Dermis blood vessel endothelial cell (primary cell): Measurements from ENCODE around the gene PAK2. TPM values are rescaled to one million over a fixed set of nuclear protein-coding genes. Genes with fewer than 3 reads are reported as not detected.
A peak's percentile ranks its signal among the peaks of the same experiment; 100 is the strongest.
"Not testable (repeated sequence)": the region's sequence is repeated elsewhere in the genome, so short reads cannot be mapped to it uniquely, and the experiment has no call there.

Source experiments
- DNase-seq: peaks from one replicate; pipeline ENCODE4 v3.0.0; 2010
- total RNA-seq: library from RNA; depleted of rRNA; stranded (reverse); fragments of >200 nt; gene quantifications from 2 replicates; pipeline ENCODE4 v1.2.3, GENCODE V29; 2014

Gene PAK2
- total RNA-seq, 1 donor from 2014 or later, result 81.5 TPM

DNA sequence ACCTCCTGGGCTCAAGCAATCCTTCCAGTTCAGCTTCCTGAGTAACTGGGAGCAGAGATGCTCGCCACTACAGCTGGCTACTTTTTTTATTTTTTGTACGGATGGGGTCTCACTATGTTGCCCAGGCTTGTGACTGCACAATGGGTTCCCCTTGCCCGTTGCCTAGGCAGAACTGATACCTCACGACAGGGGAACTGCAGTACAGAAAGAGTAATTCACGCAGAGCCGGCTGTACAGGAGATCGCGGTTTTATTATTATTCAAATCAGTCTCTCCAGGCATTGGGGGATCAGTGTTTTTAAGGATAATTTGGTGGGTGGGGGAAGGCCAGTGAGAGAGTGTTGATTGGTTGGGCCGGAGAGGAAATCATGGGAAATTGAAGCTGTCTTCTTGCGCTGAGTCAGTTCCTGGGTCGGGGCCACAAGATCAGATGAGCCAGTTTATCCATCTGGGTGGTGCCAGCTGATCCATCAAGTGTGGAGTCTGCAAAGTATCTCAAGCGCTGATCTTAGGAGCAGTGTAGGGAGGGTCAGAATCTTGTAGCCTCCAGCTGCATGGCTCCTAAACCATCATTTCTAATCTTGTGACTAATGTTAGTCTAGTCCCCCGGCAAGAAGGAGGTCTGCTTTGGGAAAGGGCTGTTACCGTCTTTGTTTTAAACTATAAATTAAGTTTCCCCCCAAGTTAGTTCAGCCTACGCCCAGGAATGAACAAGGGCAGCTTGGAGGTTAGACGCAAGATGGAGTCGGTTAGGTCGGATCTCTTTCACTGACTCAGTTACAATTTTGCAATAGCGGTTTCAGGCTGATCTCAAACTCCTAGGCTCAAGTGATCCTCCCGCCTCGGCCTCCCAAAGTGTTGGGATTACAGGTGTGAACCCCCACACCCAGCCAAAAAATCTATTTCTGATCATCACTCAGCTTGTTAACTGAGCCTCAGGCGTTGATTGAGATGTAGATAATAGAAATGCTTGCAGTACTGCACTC is 104.9 kb downstream of the PAK2 start:
- DNase-seq, result not testable (repeated sequence)

DNA sequence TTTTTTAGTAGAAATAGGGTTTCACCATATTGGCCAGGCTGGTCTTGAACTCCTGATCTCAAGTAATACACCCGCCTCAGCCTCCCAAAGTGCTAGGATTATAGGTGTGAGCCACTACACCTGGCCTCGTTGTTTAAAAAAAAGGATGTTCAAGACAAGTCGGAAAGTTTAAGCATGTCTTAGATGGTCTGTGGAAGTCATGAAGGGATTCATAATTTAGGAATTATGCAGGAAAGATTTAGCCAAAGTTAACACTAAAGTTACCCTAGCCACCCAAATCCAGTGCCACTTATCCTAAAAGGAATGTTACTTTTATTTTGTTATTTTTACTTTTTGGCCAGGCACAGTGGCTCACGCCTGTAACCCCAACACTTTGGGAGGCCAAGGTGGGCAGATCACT is 108.7 kb downstream of the PAK2 start:
- not testable (repeated sequence) for DNase-seq

DNA sequence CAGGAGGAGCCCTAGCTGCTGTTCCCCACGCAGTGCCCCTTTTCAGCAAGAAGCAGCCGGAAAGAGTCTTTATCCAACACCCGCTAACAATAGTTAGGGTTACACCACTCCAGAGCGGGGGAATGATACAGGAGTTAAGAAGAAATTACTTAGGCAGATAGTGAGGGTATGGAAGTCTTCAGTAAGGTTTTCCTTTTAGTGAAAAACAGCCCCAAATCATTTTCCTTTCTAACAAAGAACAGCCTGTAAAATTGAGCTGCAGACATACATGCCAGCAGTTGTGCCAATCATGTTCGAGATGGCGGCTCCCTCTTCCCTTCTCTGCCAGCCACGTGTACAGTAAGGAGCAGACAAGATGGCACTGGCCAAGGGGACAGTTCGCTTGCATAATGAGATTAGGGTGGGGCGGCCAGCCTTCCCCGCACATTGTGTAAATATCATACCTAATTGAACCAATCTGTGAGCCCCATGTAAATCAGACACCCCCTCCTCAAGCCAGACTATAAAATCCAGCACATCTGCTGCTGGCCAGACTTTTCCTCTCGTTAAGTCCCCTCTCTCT is 109.6 kb downstream of the PAK2 start:
- DNase-seq, result no peak

DNA sequence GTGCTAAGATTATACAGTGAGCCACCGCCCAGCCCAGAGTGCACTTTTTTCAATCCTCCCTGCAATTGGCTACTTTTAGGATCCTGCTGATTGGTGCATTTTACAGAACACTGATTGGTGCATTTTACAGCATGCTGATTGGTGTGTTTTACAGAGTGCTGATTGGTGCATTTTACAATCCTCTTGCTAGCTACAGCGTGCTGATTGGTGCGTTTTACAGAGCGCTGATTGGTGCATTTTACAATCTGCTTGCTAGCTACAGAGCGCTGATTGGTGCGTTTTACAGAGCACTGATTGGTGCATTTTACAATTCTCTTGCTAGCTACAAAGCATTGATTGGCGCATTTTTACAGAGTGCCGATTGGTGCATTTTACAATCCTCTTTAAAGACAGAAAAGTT is 123.3 kb downstream of the PAK2 start:
- DNase-seq, result not testable (repeated sequence)

DNA sequence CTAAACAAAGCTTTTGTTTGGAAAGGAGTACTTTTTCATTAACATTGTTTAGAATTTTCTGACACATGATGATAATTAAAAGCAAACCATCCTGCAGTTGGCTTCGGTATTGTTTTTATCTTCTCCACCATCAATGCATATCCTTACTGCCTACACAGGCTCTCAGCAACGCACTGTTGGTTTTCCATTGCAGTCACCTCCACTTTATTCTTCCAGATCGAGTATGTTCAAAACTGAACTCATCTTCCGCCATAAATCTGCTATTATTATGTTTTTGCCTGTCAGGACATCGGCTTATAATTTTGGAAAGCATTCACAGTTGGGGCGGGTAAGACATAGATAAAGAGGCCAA is 127.5 kb downstream of the PAK2 start:
- no peak for DNase-seq

DNA sequence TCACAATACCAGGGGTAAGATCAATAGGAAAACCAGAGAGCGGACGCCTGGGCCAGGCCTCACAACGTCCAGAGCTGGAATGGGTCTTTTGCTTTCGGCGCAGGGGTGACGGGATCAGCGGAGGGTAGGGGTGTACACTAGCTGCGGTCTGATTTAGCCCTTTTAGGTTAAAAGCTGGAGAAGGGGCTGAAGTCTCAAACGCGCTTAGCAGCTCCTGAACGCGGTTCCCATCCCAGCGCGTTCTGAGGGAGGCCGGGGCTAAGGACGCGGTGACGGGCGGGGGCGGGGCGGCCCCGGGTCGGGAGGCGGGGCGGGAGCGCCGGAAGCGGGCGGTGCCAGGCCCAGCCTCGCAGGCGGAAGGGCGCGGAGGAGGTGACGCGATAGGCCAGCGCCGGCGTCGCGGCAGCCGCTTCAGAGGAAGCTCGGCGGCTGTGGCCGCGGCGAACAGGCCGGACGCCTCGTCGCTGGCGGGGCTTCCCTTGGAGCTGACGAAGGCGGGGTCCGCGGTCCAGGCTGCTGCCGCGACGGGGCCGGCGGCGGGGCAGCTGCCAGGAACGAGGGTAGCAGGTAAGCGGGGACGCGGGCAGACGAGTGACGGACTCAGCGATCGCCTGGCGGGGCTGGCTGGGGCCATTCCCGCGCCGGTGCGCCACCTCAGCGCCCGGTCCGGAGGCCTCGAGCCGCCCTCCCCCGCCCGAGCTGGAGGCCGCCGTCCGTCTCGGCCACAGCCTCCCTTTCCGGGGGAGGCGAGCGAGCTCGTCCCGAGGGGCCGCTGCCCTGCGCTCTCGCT is 128.0 kb downstream of the PAK2 start, which contains the start of gene SENP5:
Gene SENP5, plus strand, starts transcription at position 414 of the 790 bp plus-strand sequence. CDS start 17,262 bp downstream, outside the sequence.
- peak; percentile 95 for DNase-seq

DNA sequence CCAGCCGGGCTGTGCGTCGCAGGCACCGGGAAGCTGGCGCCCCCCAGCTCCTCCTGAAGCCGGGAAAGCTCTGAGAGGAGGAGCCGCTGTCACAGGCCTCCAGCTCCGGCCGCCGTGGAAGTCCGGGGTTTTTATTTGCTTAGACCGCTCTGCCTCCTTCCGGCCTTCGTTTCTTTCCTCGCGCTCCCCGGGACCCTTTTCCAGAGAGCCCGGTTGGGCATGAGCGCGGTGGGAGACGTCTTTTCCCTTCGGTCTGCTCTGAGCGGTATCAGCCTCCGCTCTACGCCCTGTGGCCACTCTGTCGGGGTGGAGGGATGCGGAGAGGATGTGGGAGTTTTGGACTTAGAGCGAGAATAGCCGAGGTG is 128.6 kb downstream of the PAK2 start:
- peak; percentile 52 for DNase-seq

DNA sequence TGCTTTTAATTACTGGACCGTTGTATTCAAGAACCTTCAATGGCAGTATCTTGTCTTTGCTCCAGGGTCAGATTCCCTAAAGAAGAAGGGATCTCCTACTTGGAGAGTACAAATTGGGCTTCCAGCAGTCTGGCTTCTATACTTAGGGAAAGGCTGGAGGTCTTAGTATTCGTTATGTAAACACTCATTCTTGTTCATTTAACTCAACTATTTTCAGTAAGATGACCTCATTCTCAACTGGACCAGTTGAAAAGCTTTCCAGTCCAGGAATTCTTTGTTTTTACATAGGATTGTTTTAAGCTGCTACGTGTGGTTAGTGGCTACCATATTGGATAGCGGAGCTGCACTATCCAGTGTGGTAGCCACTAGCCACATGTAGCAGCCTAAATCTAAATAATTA is 132.7 kb downstream of the PAK2 start:
- DNase-seq, result no peak

DNA sequence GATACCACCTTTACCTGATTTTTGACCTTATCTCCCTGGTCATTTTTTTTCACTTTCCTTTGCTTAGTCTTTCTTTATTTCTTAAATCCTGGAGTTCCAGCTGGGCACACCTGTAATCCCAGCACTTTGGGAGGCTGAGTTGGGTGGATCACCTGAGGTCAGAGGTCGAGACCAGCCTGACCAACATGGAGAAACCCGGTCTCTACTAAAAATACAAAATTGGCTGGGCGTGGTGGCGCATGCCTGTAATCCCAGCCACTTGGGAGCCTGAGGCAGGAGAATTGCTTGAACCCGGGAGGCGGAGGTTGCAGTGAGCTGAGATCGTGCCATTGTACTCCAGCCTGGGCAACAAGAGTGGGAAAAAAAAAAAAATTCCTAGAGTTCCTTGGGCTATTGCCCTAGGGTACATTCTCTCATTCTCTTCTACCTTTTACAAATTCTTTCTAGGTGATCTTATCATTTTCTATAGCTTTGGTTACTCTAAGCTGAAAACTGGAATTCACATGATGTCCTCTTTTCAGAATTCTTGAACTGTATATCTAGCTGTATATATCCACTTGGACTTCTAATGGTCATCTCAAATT is 134.9 kb downstream of the PAK2 start:
- not testable (repeated sequence) for DNase-seq

DNA sequence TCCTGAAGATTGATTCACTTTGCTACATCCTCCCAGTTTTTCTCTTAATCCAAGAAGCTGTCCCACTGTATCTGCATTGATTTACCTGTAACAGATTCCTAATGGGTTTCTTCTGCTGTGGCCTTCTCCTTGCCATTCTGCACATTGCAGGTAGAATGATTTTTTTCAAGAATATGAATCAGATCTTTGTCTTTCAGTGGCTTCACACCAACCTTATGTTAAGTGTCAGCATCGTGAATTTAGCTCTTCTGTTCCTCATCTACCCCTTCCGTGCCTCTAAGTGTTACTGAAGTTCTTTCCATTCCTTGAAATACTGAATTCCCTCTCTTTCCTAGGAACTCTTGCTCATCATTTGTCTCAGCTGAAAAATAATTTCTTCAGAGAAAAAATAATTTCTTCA is 135.6 kb downstream of the PAK2 start:
- no peak for DNase-seq

Other genes starting within 250 kb of the PAK2 start
- 23.5 TPM in 2 replicates for gene RNF168, start 236.1 kb upstream of the PAK2 start, total RNA-seq
- gene SMCO1, start 224.5 kb upstream of the PAK2 start, total RNA-seq, result not detected in 2 replicates
- 7.8 and 8.3 TPM in 2 replicates for gene WDR53, start 171.3 kb upstream of the PAK2 start, total RNA-seq
- 17.2 and 24.2 TPM in 2 replicates for gene FBXO45, start 171.2 kb upstream of the PAK2 start, total RNA-seq
- 13.4 and 16.8 TPM in 2 replicates for gene NRROS, start 100.2 kb upstream of the PAK2 start, total RNA-seq
- gene CEP19, start 27.6 kb upstream of the PAK2 start, total RNA-seq, result 6.8 and 9.0 TPM in 2 replicates
- gene PIGX, start 27.5 kb upstream of the PAK2 start, total RNA-seq, result 34.4 and 44.0 TPM in 2 replicates
- gene SENP5, start 128.1 kb downstream of the PAK2 start, total RNA-seq, result 37.6 and 52.2 TPM in 2 replicates
- gene NCBP2, start 202.7 kb downstream of the PAK2 start, total RNA-seq, result 65.2 and 65.4 TPM in 2 replicates
- 3.9 and 7.0 TPM in 2 replicates for gene PIGZ, start 229.0 kb downstream of the PAK2 start, total RNA-seq